Activated T-helper 1 cell treated with anti-CD3 and anti-CD28 coated beads, Interleukin-2, amount 50 U/mL, for 16 hours (primary cell): ENCODE results near the gene PTCH2.

Source experiments
- DNase-seq, 2 donors: peaks; one replicate each; pipeline ENCODE4 v3.0.0-alpha.2; 2020; ENCODE audit warnings: low read depth in 1 of 2, low spot score in 1 of 2

Gene PTCH2

GRCh38 chr1:44842862-44843655 lies at the start of gene PTCH2:
PTCH2 (minus strand) TSS chr1:44843253; CDS start chr1:44842932, 321 bp downstream.
- DNase-seq, result no peak

- no peak for DNase-seq
These were observed 47.0 kb upstream of the PTCH2 start for GRCh38 chr1:44890007-44890406.

GRCh38 chr1:44885406-44885805 lies 42.4 kb upstream of the PTCH2 start:
- DNase-seq, result no peak

GRCh38 chr1:44884746-44885145 lies 41.7 kb upstream of the PTCH2 start:
- no peak for DNase-seq

GRCh38 chr1:44881011-44881632 lies 38.1 kb upstream of the PTCH2 start:
- DNase-seq, result no peak

- DNase-seq, result no peak
These were observed 31.1 kb upstream of the PTCH2 start for GRCh38 chr1:44874155-44874554.

GRCh38 chr1:44870096-44870495 lies 27.0 kb upstream of the PTCH2 start:
- no peak for DNase-seq

GRCh38 chr1:44867801-44868200 lies 24.7 kb upstream of the PTCH2 start:
- no peak for DNase-seq

- DNase-seq, result no peak
These were observed 19.9 kb upstream of the PTCH2 start for GRCh38 chr1:44862829-44863401.

GRCh38 chr1:44860891-44861425 lies 17.9 kb upstream of the PTCH2 start:
- no peak for DNase-seq

- no peak for DNase-seq
These were observed 17.3 kb upstream of the PTCH2 start for GRCh38 chr1:44860331-44860730.

- DNase-seq, result no peak
These were observed 14.4 kb upstream of the PTCH2 start for GRCh38 chr1:44857446-44857845.

- DNase-seq, result no peak
These were observed 12.7 kb upstream of the PTCH2 start for GRCh38 chr1:44855742-44856141.

GRCh38 chr1:44854970-44855369 lies 11.9 kb upstream of the PTCH2 start:
- DNase-seq, result no peak

- DNase-seq, result no peak
These were observed 10.1 kb upstream of the PTCH2 start for GRCh38 chr1:44853201-44853600.

- no peak for DNase-seq
These were observed 8.3 kb upstream of the PTCH2 start for GRCh38 chr1:44851308-44851707.

GRCh38 chr1:44849575-44850132 lies 6.6 kb upstream of the PTCH2 start:
- no peak for DNase-seq

- DNase-seq, result no peak
These were observed 5.6 kb upstream of the PTCH2 start for GRCh38 chr1:44848456-44849181.

- DNase-seq, result no peak
These were observed 4.8 kb upstream of the PTCH2 start for GRCh38 chr1:44847845-44848244.

- DNase-seq, result no peak
These were observed 3.9 kb upstream of the PTCH2 start for GRCh38 chr1:44846985-44847384.

GRCh38 chr1:44842486-44842861 lies 579 bp downstream of the PTCH2 start:
- no peak for DNase-seq
